Kidney epithelial cell (primary cell): Measurements from ENCODE around the gene SPATA20. TPM values are rescaled to one million over a fixed set of nuclear protein-coding genes. Genes with fewer than 3 reads are reported as not detected.

Source experiments
- DNase-seq: peaks from one replicate; pipeline ENCODE4 v3.0.0-alpha.2; 2010; ENCODE audit warnings: low read depth
- H3K27me3 ChIP-seq: 2 replicates; pipeline ENCODE4 v1.6.0; 2011; ENCODE audit warnings: low read length; ENCODE audit not compliant: control insufficient read depth, insufficient read depth
- H3K36me3 ChIP-seq: 2 replicates; pipeline ENCODE4 v1.5.1; 2011; ENCODE audit warnings: low read length; ENCODE audit not compliant: control insufficient read depth, insufficient read depth
- H3K4me3 ChIP-seq: 2 replicates; pipeline ENCODE4 v1.5.1; 2011; ENCODE audit warnings: low read depth, mild to moderate bottlenecking, control low read depth, low read length
- total RNA-seq: library from RNA; depleted of rRNA; stranded (reverse); fragments of >200 nt; gene quantifications from 2 replicates; pipeline ENCODE4 v1.2.3, GENCODE V29; 2015
- TF ChIP-seq, protein P1 (sequence below): IDR thresholded peaks from 2 replicates; pipeline ENCODE4 v1.5.1; 2011; ENCODE audit warnings: mild to moderate bottlenecking, moderate library complexity, low read length, control low read depth, inconsistent platforms; ENCODE audit not compliant: insufficient read depth, poor library complexity, severe bottlenecking

SPATA20 gene
- total RNA-seq, 1 donor from 2014 or later, result 58.9 TPM

DNA sequence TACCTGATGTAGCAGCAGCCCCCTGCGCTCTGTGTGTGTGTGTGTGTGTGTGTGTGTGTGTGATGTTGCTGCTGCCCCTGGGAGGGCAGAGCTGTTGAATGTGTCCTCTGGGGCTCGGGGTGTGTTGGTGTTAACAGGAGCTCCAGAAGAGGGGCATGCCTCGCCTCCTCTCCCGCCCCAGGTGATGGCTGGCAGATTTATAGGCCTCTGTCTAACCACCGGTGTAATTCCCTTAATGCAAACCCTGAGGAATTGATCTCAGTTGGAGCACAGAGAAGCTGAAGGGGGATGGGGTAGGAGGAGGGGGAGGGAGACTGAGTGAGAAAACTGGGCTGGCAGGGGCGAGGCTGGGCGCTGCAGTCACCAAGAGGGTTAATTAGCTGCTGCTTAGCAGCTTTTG, 23.6 kb downstream of the SPATA20 start:
- DNase-seq, result no peak
- TF ChIP-seq, protein P1, sequence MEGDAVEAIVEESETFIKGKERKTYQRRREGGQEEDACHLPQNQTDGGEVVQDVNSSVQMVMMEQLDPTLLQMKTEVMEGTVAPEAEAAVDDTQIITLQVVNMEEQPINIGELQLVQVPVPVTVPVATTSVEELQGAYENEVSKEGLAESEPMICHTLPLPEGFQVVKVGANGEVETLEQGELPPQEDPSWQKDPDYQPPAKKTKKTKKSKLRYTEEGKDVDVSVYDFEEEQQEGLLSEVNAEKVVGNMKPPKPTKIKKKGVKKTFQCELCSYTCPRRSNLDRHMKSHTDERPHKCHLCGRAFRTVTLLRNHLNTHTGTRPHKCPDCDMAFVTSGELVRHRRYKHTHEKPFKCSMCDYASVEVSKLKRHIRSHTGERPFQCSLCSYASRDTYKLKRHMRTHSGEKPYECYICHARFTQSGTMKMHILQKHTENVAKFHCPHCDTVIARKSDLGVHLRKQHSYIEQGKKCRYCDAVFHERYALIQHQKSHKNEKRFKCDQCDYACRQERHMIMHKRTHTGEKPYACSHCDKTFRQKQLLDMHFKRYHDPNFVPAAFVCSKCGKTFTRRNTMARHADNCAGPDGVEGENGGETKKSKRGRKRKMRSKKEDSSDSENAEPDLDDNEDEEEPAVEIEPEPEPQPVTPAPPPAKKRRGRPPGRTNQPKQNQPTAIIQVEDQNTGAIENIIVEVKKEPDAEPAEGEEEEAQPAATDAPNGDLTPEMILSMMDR, result no peak
- H3K36me3 ChIP-seq, result no peaks in the 10 kb centered on the region
- H3K27me3 ChIP-seq, result peaks cover 26% of the 10 kb centered on the region
- H3K4me3 ChIP-seq, result no peak overlapping the region

DNA sequence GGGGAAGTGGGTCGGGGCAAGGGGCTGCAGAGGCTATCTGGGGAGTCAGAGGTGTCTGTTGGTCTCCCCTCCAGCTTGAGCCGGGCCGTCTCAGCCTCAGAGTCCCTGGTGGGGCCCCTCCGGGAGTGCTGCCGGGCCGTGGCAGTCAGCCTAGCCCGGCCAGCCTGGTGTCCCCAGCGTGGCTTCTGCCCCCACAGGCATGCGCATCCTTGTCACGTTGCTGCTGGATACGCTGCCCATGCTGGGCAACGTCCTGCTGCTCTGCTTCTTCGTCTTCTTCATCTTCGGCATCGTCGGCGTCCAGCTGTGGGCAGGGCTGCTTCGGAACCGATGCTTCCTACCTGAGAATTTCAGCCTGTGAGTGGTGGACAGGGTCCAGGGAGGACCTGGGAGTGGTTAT, 24.7 kb downstream of the SPATA20 start:
- TF ChIP-seq, protein P1, result no peak
- H3K4me3 ChIP-seq, result no peak overlapping the region
- no peak for DNase-seq
- peaks cover 25% of the 10 kb centered on the region for H3K27me3 ChIP-seq
- H3K36me3 ChIP-seq, result no peaks in the 10 kb centered on the region

DNA sequence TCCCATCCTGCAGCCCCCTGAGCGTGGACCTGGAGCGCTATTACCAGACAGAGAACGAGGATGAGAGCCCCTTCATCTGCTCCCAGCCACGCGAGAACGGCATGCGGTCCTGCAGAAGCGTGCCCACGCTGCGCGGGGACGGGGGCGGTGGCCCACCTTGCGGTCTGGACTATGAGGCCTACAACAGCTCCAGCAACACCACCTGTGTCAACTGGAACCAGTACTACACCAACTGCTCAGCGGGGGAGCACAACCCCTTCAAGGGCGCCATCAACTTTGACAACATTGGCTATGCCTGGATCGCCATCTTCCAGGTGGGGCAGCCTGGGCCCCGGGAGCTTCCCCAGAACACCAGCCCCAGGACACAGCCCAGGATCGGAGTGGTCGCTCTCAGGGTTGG, 25.6 kb downstream of the SPATA20 start:
- no peak for DNase-seq
- no peak overlapping the region for H3K4me3 ChIP-seq
- peaks cover 22% of the 10 kb centered on the region for H3K27me3 ChIP-seq
- H3K36me3 ChIP-seq, result no peaks in the 10 kb centered on the region
- TF ChIP-seq, protein P1, result no peak

DNA sequence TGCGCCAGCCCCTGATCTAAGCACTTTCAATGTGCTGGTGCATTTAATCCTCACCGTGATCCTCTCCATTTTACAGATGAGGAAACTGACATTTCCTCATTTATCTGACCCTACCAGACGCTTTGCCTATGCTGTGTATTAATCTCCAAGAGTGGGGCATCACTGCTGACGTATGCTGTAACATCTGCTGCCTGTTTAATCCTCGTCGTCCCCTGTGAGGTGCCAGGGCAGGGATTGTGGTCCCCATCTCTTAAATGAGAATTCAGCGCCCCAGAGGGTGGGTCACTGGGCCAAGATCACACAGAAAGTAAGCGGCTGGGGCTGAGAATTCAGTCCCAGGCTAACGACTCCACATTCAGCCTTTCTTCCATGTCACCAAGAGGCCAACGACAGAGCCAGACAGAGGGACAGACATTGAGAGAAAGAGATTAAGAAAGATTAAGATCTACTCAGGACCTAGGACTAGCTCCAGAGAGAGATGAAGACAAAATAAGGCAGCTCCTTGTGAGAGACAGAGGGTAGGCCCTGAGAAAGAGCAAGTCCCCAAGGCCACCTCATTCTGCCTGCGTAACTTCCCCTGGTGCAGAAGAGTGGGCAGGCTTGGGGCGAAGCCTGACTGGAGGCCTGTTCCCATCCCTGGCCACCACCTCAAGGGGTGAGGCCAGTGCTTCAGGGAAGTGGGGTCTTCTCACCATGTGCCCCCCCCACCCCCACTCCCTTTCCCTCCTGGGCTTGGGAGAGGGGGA, 27.1 kb downstream of the SPATA20 start:
- DNase-seq, result no peak
- H3K4me3 ChIP-seq, result no peak overlapping the region
- no peaks in the 10 kb centered on the region for H3K36me3 ChIP-seq
- TF ChIP-seq, protein P1, result no peak
- peaks cover 26% of the 10 kb centered on the region for H3K27me3 ChIP-seq

DNA sequence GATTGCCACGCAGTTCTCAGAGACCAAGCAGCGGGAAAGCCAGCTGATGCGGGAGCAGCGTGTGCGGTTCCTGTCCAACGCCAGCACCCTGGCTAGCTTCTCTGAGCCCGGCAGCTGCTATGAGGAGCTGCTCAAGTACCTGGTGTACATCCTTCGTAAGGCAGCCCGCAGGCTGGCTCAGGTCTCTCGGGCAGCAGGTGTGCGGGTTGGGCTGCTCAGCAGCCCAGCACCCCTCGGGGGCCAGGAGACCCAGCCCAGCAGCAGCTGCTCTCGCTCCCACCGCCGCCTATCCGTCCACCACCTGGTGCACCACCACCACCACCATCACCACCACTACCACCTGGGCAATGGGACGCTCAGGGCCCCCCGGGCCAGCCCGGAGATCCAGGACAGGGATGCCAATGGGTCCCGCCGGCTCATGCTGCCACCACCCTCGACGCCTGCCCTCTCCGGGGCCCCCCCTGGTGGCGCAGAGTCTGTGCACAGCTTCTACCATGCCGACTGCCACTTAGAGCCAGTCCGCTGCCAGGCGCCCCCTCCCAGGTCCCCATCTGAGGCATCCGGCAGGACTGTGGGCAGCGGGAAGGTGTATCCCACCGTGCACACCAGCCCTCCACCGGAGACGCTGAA, 28.7 kb downstream of the SPATA20 start:
- peaks cover 25% of the 10 kb centered on the region for H3K27me3 ChIP-seq
- TF ChIP-seq, protein P1, result no peak
- no peak overlapping the region for H3K4me3 ChIP-seq
- no peaks in the 10 kb centered on the region for H3K36me3 ChIP-seq
- DNase-seq, result no peak
